NCI-H1417 (cell line): ENCODE data around the gene NME3.

ENCODE experiments used
- DNase-seq, 3 experiments: peaks; one replicate each; lab custom pipeline; 2025; lab: John Stamatoyannopoulos, UW

The NME3 gene

DNA sequence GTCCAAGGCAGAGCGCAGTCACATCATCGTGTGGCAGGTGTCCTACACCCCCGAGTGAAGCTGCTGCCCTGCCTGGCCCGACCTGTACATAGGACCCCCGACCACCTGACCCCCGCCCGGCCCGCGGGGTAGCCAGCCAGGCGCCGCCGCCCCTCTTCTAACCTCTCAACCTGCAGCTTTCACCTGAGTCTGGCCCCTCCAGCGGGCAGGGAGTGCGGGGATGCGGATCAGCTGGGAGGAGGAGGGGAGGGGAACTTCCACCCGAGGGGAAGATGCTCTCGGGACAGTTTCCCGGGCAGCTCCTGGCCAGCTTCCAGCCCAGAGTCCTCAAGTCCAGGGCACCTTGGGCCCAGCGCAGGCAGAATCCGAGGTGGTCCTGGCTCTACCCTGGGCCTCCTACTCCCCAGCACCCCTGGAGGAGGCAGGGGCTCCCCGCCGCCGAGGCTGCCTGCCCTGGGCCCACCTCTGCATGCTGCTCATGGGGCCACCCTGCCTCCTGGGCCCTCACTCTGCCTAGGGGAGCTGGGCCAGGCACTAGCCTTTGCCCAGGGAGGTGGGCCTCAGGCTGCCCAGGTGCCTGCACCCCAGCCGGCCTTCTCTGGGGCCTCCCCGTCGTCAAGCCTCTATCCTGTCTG is 2.5 kb downstream of the NME3 start:
- no peak for DNase-seq

DNA sequence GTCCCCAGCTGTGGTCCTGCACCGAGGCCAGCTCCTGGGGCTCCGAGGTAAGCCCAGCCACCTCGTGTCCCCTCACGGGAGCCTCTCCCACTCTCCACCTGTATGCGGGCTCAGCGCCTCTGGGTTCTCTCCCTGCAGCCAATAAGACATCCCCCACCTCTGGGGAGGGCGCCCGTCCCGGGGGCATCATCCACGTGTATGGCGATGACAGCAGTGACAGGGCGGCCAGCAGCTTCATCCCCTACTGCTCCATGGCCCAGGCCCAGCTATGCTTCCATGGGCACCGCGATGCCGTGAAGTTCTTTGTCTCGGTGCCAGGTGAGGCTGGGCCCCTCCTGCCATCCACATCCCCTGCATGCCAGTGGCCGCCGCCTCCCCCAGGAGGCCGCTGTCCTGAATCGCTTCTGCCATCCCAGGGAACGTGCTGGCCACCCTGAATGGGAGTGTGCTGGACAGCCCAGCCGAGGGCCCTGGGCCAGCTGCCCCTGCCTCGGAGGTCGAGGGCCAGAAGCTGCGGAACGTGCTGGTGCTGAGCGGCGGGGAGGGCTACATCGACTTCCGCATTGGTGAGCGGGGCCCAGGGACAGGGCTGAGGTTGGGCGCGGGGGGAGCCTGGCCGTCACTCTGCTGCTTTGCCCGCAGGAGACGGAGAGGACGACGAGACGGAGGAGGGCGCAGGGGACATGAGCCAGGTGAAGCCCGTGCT is 3.1 kb downstream of the NME3 start:
- DNase-seq, result no peak

- DNase-seq, result no peak
These were observed 4.0 kb downstream of the NME3 start for GRCh38 chr16:1767116-1767994.

- DNase-seq, result no peak
These were observed 4.6 kb downstream of the NME3 start for GRCh38 chr16:1766701-1767100.

DNA sequence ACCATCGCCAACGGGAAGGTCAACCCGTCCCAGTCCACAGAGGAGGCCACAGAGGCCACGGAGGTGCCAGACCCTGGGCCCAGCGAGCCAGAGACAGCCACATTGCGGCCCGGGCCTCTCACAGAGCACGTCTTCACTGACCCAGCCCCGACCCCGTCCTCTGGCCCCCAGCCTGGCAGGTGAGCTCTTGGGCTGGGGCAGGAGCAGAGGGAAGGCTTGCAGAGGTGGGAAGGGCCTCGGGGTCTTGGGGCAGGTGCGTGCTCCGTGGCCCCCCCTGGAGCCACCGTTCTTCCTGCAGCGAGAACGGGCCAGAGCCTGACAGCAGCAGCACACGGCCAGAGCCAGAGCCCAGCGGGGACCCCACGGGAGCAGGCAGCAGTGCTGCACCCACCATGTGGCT is 5.1 kb downstream of the NME3 start:
- no peak for DNase-seq

GRCh38 chr16:1765826-1766225 is 5.5 kb downstream of the NME3 start:
- DNase-seq, result no peak

DNA sequence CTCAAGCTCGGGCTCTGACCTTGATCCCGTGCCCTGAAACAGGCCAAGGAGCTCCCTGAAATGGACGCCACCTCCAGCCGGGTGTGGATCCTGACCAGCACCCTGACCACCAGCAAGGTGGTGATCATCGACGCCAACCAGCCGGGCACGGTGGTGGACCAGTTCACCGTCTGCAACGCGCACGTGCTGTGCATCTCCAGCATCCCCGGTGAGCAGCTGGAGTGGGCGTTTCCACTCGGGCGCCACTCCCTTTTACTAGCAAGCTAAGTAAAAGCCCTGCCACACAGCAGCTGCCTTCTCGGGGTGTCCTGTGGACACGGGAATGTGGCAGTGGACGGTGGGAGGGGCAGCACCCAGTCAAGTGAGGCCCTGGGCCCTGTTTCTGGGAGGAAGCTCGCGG is 6.4 kb downstream of the NME3 start:
- no peak for DNase-seq

DNA sequence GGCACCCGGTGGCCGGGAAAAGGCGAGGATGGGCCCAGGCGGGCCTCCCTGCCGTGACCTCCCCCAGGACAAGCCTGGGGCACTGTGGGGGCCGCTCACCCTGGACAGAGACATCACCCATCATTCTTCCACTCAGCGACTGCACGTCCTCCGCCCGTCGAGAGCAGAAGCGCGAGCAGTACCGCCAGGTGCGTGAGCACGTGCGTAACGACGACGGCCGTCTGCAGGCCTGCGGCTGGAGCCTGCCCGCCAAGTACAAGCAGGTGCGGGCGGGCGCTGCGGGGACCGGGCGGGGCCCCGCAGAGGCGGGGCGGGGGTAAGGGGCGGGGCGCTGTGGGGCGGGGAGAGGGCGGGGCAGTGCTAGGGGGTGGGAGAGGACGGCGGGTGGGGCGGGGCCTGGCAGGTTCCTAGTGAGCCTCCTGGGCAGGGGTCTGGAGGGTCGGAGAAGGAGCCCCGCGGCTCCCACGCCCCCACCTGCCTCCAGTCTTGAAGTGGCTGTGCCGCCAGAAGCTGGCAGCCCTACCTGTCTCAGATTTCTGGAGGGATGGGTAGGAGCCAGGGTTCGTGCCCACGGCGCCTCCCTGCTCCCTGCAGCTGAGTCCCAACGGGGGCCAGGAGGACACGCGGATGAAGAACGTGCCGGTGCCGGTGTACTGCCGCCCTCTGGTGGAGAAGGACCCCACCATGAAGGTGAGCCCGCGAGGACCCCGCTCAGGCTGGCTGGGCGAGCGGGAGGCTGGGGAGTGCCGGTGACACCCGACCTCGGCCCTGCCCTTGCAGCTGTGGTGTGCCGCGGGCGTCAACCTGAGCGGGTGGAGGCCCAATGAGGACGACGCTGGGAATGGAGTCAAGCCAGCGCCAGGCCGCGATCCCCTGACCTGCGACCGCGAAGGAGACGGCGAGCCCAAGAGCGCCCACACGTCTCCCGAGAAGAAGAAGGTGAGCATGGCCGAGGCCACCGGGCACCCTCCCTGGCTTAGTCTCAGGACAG is 7.5 kb downstream of the NME3 start:
- DNase-seq, result peak in 1 of 3 experiments; percentile 30

DNA sequence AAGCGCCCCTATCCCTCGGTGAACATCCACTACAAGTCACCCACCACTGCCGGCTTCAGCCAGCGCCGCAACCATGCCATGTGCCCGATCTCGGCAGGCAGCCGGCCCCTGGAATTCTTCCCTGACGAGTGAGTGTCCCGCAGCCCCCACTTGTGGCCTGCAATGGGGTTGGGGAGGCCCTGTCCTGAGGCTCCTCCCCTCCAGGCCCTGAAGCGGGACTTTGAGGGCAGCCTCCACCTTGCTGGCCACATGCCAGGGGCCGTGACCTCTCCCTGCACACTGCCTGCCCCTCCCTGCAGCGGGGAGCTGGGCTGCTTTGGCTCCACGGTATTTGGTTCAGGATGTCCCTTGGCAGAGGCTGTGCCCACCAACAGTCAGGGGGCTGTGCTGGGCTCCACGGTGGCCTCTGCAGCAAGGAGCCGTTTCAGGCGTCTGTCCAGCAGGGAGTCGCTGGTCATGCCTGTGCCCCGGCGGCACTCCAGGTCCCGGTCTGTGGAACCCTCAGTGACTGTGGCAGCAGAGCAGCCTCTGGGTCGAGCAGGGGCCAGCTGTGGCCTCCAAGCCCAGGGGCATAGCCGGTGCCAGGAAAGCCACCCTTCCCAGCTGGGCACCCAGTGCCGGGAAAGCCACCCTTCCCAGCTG is 8.3 kb downstream of the NME3 start:
- no peak for DNase-seq

- DNase-seq, result no peak
These were observed 9.0 kb downstream of the NME3 start for GRCh38 chr16:1762196-1762878.

GRCh38 chr16:1761751-1762150 is 9.6 kb downstream of the NME3 start:
- DNase-seq, result no peak

DNA sequence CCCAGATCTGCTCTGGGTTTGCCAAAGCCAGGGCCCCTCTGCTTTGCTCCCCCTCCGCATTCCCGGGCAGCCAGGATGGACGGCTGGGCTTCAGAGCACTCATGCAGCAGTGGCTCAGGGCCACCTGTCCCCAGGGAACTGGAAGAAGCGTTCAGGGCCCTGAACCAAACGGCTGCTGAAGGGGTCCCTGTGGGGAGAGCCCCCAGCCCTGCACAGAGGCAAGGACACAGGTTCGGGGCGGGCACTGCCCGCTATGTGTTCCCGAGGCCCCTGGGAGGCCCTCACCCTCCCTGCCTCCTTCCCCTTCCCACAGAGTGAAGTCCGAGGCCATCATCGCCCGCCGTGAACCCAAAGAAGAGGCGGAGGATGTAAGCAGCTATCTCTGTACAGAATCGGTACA is 10.4 kb downstream of the NME3 start:
- DNase-seq, result no peak

GRCh38 chr16:1759511-1759910 is 11.8 kb downstream of the NME3 start:
- DNase-seq, result no peak

GRCh38 chr16:1758923-1759322 is 12.4 kb downstream of the NME3 start:
- no peak for DNase-seq

DNA sequence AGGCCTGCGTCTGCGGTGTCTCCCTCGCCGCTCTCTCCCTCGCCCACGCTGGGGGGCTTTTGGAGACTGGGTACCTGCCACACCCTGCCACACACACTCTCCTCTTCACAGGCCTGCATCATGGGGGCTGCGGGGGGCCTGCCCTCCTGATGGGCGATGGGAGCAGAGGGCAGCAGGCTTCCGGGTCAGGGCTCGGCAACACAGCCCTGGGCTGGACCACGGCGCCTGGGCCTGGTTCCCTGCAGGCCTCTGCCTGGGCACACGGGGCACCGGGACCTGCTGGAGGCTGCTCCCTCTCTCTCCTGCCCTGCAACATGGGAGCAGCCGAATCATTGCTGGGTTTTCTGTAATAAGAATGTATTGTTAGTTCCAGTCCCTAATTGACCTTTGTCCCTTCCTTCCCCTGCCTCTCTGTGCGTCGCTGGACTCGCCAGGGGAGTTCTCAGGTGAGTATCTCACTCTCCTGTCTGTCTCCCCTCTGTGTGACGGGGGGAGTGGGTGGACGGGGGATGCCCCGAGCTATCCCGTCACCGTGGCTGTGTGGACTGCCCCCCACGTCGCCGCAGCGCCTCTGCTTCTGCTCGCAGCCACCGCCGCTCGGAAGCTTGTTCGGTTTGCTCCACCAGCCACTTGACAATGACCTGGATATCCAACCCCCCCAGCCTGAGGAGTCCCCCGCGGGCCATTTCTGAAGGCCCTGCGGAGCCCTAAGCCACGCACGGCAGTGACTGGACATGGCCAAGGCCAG is 13.5 kb downstream of the NME3 start:
- no peak for DNase-seq

- no peak for DNase-seq
These were observed 17.1 kb downstream of the NME3 start for GRCh38 chr16:1754204-1754603.

DNA sequence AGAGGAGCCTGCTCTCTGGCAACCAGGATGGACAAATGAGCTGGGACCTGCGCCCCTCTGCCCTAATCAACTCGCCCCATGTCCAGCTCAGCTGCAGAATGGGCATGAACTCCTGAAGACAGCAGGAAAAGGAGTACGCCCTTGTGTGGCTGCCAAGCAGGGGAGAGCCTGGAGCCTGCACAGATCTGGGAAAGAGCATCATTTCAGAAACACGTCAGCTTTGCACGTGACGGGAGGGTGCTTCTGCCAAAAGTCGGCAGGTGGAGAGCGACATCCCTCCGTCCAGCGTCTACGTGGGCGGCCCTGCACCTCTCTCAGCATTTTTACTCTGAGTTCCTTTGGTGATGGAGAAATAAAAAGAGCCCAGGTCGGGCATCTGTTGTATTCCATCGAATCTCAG is 18.5 kb downstream of the NME3 start:
- DNase-seq, result no peak

DNA sequence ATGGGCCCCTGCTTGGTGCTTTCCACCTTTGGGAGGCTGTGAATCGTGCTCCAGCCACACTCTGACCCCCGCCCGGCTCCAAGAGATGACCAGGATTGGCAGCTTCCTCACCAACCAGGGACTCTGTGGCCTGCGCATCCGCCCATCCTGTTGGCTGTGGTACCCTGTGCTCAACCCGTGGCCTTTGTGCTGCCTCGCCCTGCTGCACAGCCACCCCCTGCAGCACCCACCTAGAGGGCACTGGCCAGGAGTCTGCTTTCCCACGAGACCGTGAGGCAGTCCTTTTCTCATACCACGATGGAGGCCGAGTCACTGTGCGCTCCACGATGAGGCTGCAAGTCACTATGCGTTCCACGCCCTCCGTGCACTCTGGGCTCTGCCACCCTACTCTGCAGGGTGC is 19.4 kb downstream of the NME3 start:
- no peak for DNase-seq

DNA sequence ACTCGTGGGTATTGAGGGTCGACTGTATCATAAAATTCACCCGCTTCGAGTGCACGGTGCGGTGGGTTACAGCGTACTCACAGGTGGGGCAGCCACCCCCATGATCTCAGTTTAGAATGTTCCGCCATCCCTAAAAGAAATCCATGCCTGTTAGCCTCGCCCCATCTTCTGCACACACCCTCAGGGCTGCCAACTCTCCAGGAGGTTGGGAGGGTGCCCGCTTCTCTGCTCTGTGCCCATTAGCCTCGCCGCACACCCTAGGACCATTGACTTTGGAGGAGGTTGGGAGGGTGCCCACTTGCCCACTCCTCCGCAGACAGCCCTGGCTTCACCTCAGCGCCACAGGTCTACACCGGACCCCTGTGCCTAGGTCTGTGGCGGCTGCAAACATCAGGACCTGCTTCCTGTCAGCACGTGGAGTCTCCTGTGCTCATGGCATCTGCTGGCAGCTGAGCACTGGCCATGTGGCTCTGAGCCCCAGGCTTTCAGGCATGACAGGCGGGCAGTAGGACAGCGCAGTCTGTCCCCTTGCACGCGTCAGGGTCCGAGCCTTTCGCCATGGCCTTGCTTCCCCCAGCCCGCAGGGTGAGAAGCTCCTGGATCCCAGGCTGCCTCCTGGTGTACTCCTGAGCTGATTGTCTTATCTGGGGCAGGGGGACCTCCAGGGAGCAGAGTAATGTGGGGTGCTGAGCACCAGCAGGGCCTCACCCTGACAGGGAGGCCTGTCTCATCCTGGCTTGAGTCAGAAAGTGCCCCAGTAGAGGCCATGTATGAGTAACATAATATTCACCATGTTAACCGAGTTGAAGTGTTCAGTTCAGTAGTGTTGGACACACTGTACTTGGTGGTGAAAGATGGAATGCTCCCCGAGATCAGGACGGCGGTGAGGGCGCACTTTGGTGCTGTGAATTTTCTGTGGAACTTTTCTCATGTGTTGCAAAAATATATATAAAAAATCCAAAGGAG is 21.9 kb downstream of the NME3 start:
- no peak for DNase-seq
